ENCODE measurements around the gene CENPF.

Gene CENPF

GRCh38 chr1:214698559-214698958 lies 95.6 kb downstream of the CENPF start:
- H3K4me3 ChIP-seq (ENCODE audit: low read length): no peak overlapping the region
- no peak for DNase-seq (ENCODE audit: low read depth)
- TF ChIP-seq CTCF (conservative IDR thresholded peaks at IDR 0.05; ENCODE audit: low read length): no peak

- H3K4me3 ChIP-seq (ENCODE audit: low read length): no peak overlapping the region
- no peak for DNase-seq (ENCODE audit: low read depth)
- TF ChIP-seq CTCF (conservative IDR thresholded peaks at IDR 0.05; ENCODE audit: low read length): no peak
These were observed 97.4 kb downstream of the CENPF start for GRCh38 chr1:214700437-214700836.

GRCh38 chr1:214702556-214702955 lies 99.6 kb downstream of the CENPF start:
- TF ChIP-seq CTCF (conservative IDR thresholded peaks at IDR 0.05; ENCODE audit: low read length): no peak
- H3K4me3 ChIP-seq (ENCODE audit: low read length): no peak overlapping the region
- DNase-seq (ENCODE audit: low read depth): peak; percentile 36

- TF ChIP-seq CTCF (conservative IDR thresholded peaks at IDR 0.05; ENCODE audit: low read length): no peak
These were observed 104.5 kb downstream of the CENPF start for GRCh38 chr1:214707306-214708087.

GRCh38 chr1:214708321-214708955 lies 105.4 kb downstream of the CENPF start:
- H3K4me3 ChIP-seq (ENCODE audit: low read length): no peak overlapping the region
- no peak for DNase-seq (ENCODE audit: low read depth)
- TF ChIP-seq CTCF (conservative IDR thresholded peaks at IDR 0.05; ENCODE audit: low read length): no peak

More at GRCh38 chr1:214707306-214708087, 104.5 kb downstream of the CENPF start:
- DNase-seq (ENCODE audit: low read depth): peak; percentile 78
- no peak overlapping the region for H3K4me3 ChIP-seq (ENCODE audit: low read length)

GRCh38 chr1:214709241-214709640 lies 106.2 kb downstream of the CENPF start:
- DNase-seq (ENCODE audit: low read depth): no peak
- no peak overlapping the region for H3K4me3 ChIP-seq (ENCODE audit: low read length)
- no peak for TF ChIP-seq CTCF (conservative IDR thresholded peaks at IDR 0.05; ENCODE audit: low read length)

GRCh38 chr1:214712737-214713136 lies 109.7 kb downstream of the CENPF start:
- no peak for TF ChIP-seq CTCF (conservative IDR thresholded peaks at IDR 0.05; ENCODE audit: low read length)
- DNase-seq (ENCODE audit: low read depth): no peak

More at GRCh38 chr1:214712737-214713136, 109.7 kb downstream of the CENPF start:
- no peak overlapping the region for H3K4me3 ChIP-seq (ENCODE audit: low read length)
